ENCODE measurements around the gene MLLT3.

MLLT3 gene

DNA sequence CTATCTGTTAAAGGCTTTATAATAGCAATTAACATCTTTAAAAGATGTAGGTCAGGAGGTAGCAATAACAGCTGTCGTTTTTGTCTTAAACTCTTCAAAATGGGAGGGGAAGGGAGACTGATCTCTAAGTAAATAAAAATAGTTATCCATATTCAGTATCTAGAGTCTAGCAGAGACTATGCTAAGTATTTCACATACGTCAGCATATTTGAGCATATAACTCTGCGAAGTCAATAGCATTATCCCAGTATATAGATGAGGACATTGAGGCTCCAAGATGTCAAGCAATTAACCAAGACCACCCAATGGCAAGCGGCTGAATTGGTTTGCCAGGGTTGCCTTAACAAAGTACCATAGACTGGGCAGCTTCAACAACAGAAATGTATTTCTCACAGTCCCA is 316.8 kb downstream of the MLLT3 start:
- DNase-seq, result no peak

- no peak for DNase-seq
These were observed 318.3 kb downstream of the MLLT3 start for GRCh38 chr9:20303996-20304395.

DNA sequence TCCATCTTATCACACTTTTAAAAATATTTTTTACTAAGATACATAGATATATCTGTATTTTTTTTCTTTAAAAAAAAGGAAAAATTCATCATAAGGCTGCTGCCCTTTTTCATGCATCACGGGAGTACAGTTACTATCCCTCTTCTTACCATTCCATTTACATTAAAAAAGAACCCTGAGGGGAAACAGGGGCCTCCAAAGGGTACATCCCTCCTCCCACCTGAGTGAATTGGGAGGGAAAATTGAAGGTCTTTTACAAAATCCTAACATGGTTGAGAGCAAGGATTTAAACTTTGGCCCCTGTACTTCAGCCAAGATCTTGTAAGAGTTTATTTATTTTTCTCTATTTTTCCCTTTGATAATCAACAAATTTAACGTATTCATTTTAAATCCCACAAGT is 319.2 kb downstream of the MLLT3 start:
- DNase-seq, result no peak

GRCh38 chr9:20302197-20302596 is 320.1 kb downstream of the MLLT3 start:
- no peak for DNase-seq

GRCh38 chr9:20300430-20301115 is 321.7 kb downstream of the MLLT3 start:
- no peak for DNase-seq

- peak in 20 of 56 donors; percentile 1 to 74 (median 18) for DNase-seq
These were observed 324.6 kb downstream of the MLLT3 start for GRCh38 chr9:20297646-20298084.

DNA sequence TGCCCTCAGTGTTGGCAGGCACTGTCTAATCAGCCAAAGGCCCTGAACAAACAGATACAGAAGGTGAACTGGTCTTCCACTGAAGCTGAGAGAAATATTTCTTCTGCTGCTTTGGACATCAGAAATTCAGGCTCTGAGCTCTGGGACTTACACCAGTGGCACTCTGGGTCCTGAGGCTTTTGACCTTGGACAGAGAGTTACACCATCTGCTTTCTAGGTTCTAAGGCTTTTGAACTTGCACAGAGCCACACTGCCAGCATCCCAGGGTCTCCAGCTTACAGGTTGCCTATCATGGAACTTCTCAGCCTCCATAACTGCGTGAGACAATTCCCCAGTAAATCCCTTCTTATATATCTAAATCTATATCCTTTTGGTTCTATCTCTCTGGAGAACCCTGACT is 326.7 kb downstream of the MLLT3 start:
- DNase-seq, result no peak

- no peak for DNase-seq
These were observed 328.1 kb downstream of the MLLT3 start for GRCh38 chr9:20294046-20294750.

DNA sequence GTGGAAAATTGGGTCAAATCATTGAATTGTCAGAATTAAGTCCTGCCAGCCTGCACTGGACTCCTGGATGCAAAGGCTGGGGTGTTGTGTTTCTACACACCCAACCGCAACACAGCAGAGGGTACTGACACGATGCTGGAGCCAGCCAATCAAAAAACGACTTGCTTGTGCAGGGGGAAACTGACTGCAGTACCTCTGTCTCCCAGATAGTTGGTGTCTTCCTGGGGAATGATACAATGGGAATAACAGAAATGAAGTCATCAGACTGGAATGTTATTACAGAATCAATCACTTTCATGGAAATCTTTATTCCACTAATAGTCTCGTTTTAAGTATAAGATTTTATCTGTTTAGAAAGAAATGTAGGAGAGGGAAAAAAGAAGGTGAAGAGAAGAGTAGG is 330.3 kb downstream of the MLLT3 start:
- DNase-seq, result no peak

All from amygdala (tissue), 56 donors.